Stimulated activated CD8-positive, alpha-beta memory T cell treated with anti-CD3 and anti-CD28 coated beads, Interleukin-7, amount 100 ng/mL, for 48 hours (primary cell): ENCODE measurements around the gene SHROOM1.

Source experiments
- DNase-seq, 2 donors: peaks; one replicate each; pipeline ENCODE4 v3.0.0-alpha.2; 2020; ENCODE audit warnings: low read depth in 1 of 2; ENCODE audit errors: extremely low read depth in 1 of 2

Gene SHROOM1

DNA sequence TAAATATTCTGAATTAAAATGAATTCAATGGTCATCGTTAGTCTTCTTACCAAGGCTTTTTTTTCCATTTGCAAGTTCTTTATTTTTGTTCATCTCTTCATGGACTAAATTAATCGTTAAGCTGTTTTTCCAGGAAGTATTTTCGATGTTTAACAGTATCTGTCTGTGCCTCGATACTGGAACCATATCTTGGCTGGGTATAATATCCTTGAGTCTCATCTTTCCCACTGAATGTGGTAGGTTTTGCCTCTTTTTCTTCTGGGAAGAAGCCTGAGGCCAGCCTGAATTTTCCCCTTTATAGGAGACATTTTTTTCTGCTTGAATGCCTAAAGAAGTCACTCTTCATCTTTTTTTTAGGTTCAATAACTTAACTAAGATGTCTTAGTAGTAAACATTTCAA is 49.4 kb downstream of the SHROOM1 start:
- DNase-seq, result no peak

DNA sequence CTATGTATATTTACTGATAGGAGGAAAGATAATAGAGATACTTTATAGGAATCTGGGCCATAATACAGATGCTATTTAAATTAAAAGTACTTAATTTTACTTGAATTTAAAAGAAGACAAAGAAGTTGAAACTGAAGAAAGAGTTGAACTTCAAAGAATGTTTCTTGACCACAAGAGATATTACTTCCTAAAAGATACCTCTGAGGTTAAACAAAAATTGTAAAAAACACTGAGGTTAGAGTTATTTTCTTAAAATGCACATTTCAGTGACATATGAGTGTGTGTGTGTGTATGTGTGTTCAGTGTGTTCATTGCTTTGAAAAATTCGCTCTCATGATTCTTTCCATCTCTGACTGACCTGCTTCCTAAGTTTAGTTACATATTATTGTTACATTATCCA is 49.9 kb downstream of the SHROOM1 start:
- DNase-seq, result no peak

DNA sequence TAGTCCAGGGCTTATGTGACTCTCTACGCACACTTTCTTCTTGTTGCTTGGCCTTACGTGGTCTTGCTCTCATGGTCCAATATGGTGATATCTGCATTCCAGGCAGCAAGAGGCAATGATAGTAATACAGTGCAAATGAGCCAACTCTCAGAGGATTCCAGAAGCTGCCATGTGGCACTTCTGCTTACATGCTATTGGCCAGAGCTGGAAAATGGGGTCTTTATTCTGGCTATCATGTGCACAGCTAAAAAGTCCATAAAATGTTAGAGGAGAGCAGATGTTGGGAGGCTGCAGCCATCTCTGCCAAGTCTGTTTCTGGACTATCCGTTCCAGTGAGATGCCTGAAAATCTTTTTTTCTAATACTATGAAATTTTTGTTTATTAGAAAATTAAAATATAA is 50.5 kb downstream of the SHROOM1 start:
- DNase-seq, result no peak

DNA sequence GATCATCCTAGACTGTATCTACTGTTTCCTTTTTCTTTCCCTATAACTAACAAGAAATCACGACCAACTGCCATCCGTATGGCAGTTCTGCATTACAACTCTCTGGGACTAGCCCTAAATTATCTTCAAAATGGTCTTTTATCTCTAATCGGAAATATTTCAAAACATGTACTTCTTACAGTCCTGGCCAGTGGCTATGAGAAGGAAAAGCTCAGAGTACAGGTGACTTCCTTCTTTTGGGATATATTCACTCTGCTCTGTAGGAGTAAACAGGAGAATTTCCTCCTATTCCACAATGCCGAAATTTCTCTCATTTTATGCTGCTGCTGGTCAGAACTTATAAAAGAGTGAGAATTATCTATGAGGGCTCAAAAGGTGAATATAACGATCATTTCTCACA is 51.6 kb downstream of the SHROOM1 start:
- no peak for DNase-seq

DNA sequence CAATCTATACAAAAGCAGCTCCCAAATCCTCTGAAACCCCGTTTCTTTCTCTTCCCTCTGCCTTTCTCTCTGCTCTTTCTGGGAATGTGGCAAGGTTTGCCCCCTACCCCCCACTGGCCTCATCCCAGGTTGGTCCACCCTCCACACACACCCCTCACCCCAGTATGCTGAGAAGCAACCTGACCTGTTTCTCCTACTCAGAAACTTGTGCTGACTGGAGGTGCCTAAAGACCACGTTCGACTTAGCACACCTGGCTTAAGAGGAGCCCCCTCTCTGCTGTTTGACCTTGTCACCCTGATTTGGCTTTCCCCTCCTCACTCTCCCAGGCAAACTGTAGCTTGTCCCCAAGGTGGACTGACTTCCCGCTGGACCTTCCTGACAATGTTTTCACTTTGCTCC is 52.3 kb downstream of the SHROOM1 start:
- no peak for DNase-seq

DNA sequence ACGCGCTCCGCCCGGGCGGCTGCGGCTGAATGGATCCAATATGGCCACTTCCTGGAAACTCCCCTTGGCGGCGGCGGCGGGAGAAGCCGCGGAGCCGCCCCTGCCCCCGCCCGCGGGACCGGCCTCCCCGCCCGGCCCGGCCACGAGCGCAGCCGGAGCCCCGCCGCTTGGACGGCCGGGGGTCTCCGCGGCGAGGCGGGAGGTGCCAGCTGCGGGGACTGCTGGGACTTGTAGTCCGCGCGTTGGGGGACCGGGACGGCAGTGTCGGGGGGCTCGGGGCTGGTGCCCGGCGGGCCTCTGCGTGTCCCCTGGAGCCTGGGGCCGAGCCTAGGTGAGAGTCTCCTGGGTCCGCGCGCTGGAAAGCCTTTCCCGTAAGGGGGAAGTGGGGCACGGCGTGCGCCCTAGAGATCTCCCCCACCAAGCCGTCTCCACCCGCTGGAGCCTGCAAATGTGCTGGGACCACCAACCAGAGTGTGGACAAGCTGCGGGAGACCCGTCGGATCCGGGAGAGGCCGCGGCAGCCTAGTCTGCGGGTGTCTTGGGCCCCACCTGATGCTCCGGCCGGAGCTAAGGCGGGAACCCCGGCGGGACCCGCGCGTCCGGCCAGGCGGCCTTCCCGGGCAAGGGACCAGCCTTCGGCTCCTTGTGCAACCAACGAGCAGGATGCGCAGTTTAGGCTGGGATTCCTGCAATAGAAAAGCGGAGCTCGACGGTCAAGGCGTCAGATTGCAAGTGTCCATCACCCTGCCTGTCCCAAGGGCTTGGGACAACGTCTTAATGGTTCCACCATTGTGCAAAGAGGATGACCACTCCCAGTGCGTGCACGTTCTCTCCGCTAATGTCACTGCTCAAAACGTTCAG is 53.0 kb downstream of the SHROOM1 start, which contains the start of gene SEPTIN8:
Gene SEPTIN8 (minus strand): TSS at position 31 of the 861 bp plus-strand sequence. CDS start 102 bp downstream, outside the sequence.
- no peak for DNase-seq

DNA sequence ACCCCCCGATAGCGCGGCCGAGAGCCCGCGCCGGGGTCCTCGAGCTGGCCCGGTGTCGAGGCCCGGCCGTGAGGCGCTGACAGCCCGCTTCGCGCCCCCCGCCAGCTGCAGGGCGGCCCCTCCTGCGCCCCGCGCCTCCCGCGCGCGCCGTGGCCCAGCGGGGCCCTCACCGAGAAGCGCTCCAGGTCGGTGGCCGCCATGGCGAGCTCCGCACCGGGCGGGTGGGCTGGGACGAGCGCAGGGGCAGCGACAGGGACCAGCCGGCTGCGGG is 53.6 kb downstream of the SHROOM1 start:
- DNase-seq, result no peak

DNA sequence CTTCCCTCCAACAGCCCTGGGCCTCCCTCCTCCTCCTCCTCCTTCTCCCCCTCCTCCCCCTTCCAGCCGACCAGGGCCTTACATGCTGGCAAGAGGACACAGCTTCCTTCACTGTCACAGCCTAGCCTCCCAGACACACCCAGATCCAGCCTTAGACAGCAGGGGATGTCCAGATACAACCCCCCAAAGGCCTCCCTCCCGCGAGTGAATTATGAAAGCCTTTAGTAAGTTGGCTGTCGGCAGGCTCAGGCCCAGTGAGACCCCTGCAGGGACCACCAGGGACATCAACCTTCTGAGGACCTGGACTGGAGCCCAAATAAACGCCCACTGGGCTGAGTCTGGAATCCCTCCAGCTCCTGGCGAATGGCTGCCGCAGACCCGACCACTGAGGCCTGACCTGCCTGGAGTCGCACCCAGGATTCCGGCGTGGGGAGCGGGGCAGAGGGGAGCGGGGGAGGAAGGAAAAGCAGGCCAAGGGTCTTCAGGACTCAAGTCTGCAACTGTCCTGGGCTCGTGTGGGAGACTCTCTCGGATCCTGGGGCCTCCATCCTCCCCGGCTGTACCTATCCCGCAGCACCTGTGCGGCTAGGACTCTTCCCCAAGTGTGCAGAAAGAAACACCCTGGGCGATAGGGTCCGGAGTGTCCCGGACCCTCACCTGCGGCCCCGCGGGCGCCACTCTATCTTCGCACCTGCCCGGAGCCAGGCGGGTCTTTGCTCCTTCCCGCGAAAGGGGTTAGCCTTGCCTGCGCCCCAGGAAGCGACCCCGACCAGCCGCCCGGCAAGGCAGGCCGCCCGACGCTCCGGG is 54.1 kb downstream of the SHROOM1 start:
- no peak for DNase-seq

DNA sequence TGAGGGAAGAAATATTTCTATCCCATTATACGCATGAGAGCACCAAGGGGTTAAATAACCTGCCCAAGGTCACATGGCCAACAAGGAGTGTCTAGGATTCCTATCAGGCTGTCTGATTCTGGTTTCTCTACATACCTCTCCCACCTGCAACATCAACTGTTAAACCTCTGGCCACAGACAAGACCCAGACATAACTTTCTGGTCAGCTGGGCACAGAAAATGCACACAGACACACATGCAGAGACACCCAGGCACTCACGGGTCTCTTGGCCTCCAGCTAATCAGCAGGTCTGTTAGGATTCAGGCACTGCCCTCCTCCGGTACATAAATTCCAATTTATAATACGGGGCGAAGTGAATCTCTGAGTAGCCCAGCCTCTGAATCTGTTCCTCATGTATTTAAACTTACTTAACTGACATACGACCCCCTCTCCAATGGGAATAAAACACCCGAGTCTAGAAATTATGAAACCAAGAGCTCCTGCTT is 54.9 kb downstream of the SHROOM1 start:
- DNase-seq, result no peak

DNA sequence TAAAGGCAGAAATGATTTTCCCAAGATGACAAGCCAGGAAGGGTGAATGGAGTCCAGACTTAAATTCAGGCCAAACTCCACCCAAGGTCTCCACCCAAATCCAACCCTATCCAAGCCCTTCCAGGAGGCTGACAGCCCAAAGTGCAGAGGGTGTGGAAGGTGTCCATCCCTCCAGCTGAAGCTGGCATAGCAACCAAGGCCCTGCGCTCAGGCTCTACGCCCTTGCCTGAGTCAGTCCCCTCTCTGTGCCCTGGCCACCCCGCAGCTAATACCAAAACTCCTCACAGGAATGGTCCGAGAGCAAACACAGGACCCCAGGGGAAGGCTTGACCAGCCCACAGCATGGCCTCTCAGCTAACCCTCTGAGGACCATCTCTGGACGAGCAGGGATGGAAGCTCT is 55.6 kb downstream of the SHROOM1 start:
- no peak for DNase-seq

DNA sequence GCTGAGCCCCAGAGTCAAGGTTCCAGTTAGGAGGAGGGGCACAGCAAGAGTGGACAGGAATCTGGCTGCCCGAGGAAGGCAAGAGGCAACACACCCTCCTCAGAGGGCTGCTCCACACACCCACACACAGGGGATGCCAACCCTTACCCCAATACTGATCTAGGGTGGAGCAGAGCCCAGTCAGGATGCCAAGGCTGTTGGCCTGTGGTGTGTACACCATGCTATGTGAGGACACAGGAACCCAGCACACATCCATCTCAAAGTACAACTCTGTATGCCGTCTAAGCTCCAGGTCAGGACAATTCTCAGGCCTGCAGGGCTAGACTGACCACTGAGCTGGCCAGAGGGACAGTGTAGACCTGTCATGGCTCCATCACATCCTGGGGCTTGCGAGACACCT is 56.0 kb downstream of the SHROOM1 start:
- DNase-seq, result no peak

DNA sequence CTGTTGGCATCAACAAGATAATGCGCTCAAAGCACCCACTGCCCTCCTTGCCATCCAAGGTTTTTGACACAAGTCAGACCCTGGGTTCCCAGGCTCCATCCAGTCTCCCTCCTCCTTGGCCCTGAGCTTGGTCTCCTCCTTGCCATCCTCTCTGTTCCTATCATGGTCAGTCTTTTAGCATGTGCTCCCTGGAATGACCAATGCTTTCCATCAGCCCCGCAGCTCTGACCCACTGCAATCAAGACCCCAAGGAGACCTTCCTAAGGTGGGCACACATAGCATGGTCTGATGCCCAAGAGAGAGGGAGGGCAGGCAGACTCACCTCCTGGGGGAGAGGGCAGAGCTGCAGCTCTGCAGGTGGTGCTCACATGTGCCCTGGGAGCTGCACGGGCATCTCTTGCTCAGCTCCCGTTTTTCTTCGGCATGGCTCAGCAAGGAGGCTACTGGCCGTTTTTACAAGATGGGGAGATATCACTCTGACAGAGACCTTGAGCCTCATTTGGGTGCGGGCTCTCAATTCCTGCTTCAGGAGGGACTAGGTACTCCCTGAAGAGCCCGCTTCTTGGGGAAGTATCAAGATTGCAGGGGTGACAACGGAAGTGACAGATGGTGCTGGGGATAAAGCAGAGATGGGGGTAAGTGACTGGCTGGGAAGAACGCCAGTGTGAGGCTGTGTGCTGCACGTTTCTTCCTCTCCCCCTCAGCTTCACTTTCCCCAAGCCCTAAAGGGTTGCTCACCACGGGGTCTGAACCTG is 56.7 kb downstream of the SHROOM1 start:
- DNase-seq, result no peak

DNA sequence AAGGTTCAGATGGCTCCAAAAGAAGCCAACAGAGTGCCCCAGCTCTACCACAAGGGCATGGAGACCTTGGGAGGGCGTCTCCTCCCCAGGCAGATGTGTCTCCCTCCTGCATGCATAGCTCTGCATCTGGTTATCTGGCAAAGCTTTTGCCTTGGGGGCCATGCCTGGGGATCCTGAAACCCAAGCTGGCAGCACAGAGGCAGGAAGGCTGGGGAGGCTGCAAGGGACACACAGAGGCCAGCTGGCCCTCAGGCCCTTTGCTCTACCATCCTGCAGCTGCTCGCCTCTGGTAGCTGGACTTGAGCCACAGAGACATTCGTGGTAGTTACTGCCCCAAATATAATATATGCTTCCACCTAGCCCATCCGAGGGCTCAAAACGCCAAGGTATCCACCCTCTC is 57.3 kb downstream of the SHROOM1 start:
- DNase-seq, result no peak

DNA sequence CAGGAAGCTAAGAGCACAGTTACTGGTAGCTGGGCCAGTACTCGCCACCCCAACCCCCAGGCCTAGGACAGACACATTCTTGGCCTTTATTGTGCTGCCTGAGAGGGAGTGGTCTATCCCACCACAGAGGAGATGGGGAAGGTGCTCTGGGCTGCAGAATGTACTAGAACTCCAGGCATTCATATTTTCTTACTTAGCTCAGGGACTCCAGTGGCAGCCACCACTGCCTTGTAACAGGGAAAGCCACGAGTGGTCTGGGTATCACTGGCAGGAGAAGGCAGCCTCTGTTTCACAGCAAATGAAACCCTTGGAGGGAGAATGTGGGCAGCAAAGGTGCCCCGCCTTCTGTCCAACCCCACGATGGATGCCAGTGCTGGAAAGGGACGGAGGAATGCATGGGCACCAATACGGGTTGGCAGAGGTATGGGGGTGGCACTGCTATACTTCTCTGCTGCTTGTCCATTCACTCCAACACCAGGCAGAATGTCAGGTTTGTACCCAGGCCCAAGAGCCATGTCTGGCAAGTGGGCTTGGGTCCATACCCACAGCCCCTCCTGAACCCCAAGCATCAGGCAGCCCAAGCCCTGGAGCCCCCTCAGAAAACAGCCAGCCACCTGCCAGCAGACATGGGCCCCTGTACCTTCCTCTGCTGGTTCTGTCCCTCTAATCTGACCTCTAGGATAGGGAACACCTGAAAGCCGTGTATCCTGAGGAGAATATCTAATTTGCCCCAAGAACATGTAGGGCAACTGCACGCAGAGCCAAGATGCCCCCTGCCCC is 58.0 kb downstream of the SHROOM1 start:
- no peak for DNase-seq
